HG02970 (cell line): Measurements from ENCODE around the gene CAMKMT.

ENCODE experiments used
- ATAC-seq: cut with Tn5 transposase; IDR thresholded peaks from one replicate; pipeline ENCODE4 v1.9.1; 2021; ENCODE audit warnings: mild to moderate bottlenecking, moderate library complexity, moderate number of reproducible peaks; ENCODE audit not compliant: unreplicated experiment, low FRiP score

The CAMKMT gene

DNA sequence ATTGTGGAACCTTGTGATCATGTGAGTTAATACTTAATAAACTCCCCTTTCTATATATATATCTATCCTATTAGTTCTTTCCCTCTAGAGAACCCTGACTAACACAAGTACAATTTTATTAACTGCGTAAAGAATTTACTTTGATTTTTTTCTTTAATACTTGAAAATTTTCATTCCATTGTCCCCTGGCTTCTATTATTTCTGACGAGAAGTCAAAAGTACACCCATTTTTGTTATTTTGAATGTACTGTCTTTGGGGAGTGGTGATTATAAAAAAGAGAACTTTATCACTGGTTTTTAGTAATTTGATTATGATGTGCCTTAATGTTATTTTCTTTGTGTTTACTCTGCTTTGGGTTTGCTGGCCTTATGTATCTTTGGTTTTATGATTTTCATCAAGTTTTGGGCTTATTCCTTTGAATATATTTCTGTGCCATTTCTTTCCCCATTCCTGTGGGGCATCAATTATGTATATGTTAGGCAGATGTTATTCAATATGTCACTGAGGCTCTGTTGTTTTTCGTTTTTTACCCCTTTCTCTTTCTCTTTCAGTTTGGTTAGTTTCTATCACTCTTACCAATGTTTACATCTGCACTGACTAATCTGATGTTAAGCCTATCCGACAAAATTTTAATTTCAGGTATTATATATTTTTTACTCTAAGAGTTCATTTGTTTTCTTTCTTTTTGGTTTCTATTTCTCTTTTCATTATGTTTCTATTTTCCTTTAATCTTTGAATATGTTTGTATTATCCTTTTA, 271.4 kb downstream of the CAMKMT start:
- ATAC-seq, result no peak

DNA sequence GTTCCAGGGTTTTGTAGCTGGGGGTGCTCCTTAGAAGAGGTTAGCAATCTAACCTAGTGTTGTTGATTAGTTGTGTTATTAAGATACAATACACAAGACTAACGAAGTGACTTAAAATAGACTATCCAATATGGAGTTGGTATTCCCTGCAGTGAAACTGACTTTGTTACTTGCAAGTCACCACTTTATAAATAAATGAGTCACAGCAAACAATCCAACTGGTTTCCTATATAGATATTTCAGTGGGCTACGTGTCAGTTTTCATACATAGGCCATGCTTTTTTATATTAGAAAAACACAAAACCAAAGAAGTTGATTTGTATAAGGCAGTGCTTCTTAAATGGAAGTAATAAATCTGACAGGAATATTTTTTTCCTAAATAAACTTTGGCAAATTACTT, 274.0 kb downstream of the CAMKMT start:
- ATAC-seq, result no peak

DNA sequence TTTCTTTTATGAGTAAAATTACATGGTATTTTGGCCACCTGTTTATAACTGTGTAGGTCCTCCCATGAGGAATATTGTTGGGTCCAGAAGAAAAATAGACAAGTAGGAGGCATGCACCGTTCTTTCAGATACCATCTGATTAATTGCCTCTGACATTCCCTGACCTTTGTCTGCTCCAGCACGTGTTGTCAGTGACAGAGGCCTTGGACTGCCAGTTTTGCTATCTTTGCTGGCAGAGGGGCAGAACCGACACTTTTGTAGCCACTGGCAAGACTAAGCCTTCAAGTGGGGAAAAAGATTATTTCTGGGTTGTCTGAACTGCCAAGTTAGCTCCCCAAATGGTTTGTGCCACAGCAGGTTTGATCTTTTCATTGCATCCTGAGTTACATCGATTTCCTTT, 276.9 kb downstream of the CAMKMT start:
- ATAC-seq, result no peak

DNA sequence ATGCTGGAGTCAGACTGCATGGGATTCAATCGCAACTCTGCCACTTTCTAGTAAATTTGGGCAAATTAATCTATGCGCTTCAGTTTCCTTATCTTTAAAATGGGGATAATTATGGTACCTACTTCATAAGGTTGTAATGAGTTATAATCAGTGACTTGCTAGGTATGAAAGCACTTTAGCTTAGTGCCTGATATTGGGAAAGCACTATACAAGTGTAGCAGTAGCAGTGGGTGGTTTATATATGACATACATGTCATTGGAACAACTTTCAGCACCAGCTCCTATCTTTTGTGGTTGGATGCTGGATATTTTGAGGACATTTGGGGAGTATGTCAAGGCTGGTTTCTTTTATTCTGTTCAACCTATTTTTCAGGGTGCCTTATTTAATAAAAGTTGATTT, 277.7 kb downstream of the CAMKMT start:
- no peak for ATAC-seq

DNA sequence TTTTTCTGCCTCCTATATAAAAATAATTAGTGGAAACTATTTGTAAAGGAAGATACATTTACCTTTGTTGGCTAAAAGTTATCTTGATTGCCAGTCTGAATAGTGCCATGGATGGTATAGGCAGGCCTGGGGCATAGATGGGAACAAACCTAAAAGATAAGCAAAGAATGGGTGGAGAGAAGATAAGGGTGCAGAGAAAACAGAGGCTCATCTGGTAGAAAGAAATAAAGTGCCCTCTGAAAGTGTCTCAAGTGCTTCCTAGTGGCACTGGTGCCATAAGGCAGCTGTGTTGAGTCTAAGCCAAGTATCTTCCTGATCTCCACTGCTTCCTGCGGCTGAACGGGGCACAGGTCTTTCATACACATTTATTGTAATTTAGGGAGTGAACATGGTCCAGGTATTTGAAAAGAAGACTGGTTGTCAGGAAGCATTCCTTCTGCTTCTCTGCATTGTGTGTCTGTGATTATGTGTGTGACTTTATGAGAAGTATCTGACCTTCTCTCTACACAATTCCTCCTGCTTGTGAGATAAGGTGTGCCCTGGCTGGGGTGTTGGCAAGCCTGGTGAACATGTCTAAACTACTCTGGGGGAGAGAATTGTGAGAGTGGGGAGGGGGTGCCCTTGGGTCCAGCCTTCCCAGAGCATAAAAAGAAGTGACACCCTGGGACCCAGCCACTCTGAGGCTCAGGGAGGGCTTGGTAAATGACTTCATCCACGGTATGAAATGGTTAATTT, 280.5 kb downstream of the CAMKMT start:
- no peak for ATAC-seq

DNA sequence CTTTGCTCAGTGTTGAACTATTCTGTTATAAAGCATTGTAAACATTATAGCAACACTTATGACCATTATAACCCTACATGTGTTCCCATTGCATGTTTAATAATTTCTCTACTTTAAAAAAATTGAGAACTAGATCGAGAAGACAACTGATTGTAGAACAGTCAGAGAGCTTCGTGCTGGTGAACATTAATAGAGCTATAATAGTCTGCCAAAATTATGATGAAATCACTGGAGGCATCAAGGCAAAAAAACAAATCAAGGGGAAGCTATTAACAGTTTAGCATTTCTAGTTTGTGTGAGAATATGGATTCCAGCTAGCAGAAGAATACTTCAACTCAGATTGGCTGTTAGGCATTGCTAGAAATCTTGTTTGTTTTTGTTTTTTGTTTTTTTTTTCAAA, 284.2 kb downstream of the CAMKMT start:
- no peak for ATAC-seq

DNA sequence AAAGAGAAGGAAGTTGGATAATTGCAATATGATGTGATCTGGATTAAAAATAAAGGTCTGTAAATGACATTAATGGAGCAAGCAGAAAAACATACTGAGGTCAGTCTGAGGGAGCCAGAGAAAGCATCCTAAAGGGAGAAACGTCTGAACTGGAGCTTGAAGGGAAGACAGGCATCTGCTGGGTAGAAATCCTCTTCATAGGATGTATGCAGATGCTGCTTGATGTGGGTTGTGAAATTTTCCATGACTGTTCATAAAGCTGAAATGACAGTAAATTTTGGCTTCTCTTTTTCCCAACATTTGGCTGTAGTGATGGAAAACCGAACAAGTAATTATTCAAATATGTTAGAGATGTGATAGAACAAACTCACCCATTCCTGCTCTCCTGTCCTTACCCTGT, 287.6 kb downstream of the CAMKMT start:
- no peak for ATAC-seq

DNA sequence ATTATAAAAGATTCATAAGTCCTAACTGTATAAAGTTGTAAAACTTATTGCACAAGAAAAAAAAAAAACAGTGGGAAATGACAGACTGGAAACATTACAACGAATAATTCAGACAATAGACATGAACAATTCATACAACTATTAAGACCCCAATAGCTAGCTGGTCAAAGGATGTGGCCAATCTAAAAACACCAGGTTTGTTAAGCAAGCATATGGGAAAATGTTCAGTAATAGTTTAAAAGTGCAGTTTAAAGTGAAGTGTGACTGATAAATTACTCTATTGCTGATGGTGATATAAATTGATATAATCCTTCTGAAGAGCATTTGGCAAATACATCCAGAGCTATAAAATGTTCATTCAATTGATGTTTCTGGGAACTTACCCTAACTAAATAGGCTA, 289.0 kb downstream of the CAMKMT start:
- no peak for ATAC-seq

DNA sequence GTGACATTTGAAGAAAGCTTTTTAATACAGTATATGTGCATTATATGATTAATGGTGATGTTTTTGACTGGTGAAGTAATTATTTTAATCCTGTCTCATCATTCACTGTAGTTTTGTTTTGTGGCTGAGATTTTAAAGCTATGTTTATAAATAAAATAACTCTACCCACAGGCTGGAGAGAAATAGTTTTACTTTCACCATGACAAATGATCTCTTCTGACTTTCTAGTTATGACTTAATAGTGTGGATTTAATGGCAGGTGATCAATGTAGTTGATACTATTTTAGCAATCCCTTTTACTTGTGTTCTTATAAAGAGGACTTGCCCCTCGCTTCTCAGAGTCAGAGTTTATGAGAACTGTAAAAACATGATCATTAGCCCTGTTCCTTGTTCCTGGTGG, 290.2 kb downstream of the CAMKMT start:
- no peak for ATAC-seq

DNA sequence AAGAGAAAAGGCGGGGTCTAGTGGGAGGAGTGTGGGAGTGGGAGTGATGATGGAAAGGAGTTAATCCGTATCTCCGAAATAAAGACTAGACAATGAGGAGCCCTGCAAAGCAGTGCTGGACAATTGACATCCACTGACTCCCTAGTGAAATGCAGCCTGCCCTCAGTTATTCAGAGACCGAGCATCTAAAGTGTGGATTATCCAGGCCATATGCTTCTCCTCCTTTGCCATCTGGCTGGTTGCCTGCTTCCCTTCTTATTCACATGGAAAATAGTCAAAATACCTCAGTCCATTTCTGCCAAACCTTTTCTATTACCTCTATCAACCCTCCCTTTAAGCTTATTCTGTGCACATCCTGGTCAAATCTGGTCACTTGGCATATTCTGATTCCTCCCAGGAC, 291.0 kb downstream of the CAMKMT start:
- no peak for ATAC-seq

DNA sequence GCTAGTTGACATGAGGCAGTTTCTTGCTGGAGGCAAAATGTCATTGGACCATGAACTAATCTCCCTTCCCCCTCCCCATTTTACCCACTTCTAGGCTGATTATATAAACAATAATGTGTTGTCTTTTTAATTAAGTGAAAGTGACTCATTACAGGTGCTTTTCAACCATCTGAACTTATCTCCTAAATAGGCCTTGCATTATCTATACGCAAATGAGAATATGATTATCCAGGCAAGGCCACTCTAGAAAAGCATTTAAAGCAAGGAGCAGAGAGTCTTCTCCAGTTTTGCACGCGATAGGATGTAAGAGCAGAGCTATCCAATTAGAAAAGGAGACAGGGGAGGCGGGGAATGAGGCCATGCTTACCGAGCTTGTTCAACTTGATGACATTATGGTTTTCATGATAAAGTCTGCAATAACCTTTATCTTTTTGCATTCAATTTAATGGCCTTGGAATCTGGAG, 293.7 kb downstream of the CAMKMT start:
- no peak for ATAC-seq

DNA sequence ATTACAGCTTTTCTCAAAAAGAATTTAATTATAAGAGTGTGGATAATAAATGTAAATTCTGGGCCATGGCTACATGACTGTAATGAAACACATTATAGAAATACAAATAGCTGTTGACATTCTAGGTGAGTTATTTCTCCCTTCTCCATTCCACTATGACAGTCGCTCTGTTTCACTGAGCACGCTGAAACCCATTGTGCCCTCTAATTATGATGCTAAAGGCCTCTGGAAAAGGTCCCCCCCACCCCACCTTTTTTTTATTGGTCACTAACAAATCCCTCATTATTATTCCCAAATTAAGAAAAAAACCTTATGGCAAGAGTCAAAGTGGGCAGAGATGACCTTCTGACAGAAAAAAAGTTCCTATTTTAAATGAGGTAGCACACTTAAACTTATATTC, 294.7 kb downstream of the CAMKMT start:
- no peak for ATAC-seq

DNA sequence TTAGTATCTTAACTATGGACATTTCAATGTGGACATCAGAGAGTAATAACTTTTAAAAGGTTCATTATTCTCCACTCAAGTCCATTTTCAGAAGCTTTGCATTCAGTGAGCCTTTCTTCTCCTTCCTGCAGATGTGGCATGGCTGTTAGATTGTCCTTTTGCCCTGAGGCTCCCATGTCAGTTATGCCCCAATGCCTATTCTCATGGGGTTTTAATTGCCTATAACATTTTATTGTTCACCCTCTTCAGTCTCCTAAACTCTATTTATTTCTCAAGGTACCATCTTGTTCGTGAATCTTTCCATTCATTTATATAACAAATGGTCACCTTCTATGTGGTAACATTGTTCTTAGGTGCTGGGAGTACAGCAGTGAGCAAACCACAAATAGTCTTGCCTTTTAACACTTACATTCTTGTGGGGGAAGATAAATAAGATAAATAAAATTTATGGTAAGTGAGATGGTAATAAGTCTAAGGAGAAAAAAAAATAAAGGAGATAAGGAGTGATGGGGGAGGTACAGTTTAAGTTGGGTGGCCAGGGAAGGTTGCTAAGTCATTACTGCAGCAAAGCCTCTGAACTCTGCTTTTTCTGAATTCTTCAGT, 301.8 kb downstream of the CAMKMT start:
- no peak for ATAC-seq

DNA sequence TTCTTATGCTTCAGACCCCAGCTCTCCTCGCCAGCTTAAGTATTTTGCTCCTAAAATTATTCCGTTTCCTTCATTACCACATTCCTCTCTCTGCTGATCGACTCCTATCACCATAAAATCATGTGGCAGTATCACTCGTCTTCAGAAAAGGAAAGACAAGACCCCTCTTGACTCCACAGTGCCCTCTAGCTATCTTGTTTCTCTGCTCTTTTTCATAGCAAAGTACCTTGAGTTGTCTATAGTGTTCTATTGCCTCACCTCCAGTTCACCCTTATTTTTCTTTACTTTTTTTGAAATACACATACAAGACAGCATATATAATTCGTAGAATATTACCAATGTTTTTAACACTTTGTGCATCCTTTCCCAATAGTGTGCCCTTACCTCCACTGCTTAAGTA, 306.6 kb downstream of the CAMKMT start:
- no peak for ATAC-seq

DNA sequence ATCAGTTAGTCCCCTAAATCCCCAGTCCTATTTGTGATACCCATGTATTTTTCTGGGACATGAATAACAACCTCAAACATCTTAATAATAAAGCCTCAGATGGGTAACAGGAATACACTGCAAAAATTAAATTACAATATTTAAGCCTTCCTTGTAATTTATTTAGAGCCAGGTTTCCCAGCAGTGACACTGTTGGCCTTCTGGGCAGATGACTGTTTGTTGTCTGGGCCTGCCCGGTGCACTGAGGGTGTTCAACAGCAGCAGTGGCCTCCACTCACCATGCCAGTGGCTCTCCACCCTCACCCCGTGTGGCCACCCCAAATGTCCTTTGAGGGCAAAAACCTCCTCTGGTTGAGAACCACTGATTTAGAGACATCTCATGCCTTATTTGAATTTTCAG, 309.5 kb downstream of the CAMKMT start:
- no peak for ATAC-seq

DNA sequence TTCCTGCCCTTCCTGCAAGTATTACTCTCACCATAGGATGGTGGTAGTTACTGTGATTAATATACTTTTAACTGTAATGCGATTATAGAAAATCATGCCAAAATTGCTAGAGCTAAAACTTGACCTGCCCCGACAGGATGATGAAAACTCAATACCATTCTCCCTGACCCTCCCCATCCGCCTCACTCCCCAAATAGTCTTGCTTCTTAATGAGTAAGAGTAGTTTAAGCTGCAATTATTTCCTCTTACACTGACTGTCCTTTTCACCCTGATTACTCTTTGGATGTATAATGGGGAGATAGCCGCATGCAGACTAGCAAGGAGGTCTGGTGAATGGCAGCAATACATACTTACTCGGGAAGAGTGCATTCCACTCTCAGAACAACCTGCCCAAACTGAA, 310.2 kb downstream of the CAMKMT start:
- no peak for ATAC-seq

DNA sequence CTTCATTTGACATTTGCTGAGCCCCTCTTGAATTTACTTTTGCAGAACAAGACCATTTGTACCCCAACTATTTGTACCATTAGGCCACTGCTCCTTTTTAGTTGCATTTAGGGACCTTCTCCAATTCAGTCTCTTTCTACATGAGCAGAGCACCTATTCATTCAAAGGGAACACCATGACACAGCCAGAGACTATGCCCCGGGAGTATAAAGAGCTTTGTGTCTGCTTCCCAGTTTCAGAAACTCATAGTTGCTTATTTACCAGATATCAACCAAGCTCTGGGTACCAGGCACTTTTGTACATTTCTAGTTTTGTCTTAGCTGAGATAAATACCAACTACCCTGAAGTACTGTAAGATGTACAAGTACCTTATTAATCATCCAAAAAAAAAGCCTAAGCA, 310.7 kb downstream of the CAMKMT start:
- no peak for ATAC-seq

DNA sequence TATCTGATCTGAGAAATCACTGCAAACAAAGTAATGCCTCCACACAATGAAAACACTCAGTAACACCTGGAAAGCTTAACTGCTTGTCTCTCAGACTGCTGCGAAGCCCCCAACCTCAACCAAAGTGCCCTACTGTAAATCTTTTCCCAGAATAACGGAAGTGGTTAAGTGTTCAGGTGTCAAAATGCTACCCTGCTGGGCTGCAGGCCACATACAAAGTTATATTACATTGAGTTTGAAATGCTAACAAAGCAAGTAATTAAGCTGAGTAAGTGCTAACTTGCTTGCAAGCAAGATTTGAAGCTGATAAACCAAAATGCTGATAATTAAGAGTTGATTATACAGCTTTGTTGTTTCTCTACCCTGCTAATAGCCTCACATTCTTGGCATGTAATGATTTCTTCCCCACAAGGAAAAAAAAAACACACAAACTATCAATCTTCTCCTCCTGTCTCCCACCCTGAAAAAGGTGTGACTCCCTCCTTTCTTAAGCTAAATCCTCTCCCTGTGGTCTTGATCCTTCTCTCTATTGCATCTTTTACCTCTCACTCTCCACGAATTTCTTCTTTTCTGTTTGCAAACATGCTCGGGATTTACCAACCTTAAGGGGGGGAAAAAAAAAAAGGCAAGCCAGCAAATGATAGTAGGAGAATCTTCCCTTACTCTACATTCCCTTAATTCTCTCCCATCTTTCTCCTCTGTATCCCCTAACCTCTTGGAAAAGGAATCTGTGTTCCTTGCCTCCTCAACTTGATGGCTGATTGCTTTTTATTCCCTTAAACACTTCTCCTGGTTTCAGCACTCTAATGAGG, 312.9 kb downstream of the CAMKMT start:
- no peak for ATAC-seq

DNA sequence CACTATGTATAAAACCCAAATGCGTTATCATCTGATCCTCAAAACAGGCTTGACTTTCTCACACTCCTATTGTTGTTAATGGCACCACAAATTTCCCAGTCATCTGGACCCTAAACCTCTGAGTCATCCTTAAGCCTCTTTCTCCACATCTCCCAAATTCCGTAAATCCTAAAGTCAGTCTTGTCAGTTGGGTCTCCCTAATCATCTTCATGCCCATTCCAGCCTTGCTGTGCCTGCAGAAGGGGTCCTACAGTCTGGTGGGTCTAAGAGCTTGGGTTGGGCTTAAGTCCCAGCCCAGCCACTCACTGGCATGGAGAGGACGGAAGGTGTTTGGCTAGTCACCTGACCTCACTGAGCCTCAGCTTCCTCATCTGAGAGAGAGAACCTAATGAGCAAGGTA, 314.6 kb downstream of the CAMKMT start:
- ATAC-seq, result no peak

DNA sequence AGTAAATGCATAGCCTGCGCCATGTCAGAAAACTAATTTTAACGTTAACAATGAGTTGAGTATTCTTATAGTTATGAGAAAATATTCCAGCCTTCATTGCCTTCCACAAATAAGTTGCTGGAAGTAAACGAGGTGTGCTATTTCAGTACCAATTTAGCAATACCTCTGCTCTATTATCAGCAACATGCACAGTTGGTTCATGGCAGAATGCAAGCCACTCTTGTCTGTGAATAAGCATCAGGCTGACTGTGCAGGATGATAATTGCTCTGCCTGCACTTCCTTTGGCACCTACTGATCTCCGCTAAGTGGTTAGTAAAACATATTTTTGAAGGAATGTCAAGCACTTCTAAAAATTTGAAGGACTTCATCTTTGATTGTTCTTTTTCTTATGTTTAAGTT, 317.8 kb downstream of the CAMKMT start:
- no peak for ATAC-seq

DNA sequence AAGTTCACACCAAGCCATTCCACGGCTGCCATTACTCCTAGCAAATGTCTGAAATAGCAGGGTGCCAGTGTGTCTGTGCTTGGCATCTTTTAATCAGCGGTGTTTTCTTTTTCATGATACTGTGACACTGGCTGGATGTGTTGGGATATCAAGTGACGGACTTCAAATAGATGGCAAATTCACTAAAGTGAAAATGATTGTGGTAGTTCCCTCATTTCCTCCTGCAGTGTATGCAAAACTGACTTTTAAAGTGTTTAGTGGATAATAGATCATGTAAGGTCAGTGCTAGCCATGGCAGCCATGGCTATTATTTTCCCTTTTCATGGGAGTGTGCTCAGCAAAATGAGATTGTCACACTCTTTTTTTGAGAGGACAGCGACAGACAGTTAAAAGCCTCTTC, 318.2 kb downstream of the CAMKMT start:
- no peak for ATAC-seq
